ENCODE results near the gene SFTPA2.
A peak's percentile ranks its signal among the peaks of the same experiment; 100 is the strongest.

- TF ChIP-seq, protein P1, sequence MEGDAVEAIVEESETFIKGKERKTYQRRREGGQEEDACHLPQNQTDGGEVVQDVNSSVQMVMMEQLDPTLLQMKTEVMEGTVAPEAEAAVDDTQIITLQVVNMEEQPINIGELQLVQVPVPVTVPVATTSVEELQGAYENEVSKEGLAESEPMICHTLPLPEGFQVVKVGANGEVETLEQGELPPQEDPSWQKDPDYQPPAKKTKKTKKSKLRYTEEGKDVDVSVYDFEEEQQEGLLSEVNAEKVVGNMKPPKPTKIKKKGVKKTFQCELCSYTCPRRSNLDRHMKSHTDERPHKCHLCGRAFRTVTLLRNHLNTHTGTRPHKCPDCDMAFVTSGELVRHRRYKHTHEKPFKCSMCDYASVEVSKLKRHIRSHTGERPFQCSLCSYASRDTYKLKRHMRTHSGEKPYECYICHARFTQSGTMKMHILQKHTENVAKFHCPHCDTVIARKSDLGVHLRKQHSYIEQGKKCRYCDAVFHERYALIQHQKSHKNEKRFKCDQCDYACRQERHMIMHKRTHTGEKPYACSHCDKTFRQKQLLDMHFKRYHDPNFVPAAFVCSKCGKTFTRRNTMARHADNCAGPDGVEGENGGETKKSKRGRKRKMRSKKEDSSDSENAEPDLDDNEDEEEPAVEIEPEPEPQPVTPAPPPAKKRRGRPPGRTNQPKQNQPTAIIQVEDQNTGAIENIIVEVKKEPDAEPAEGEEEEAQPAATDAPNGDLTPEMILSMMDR (IDR thresholded peaks at IDR 0.05), result peak in 1 of 3 experiments; percentile 12
- no peak for TF ChIP-seq POLR2A (IDR thresholded peaks at IDR 0.05)
Measured at GRCh38 chr10:79608505-79609375, 48.5 kb upstream of the SFTPA2 start.

Measured in vagina (tissue), 2 donors.